Measurements from ENCODE around the gene PURA. TPM values are rescaled to one million over a fixed set of nuclear protein-coding genes. Genes with fewer than 3 reads are reported as not detected.
A peak's percentile ranks its signal among the peaks of the same experiment; 100 is the strongest.

The PURA gene
- 3.4 TPM in 2 replicates for polyA plus RNA-seq (2013)

- peak; percentile 80 to 97 for DNase-seq
- no CpG with 5 or more reads among the region's 60 CpGs for WGBS (ENCODE audit: extremely low coverage, insufficient coverage, insufficient read length)
- H4K91ac ChIP-seq (ENCODE audit: low read depth, low read length): peak within 1 kb of the TSS; percentile 81
Measured at GRCh38 chr5:140113699-140114263, at the start of gene PURA. Gene PURA (plus strand): TSS chr5:140114109. CDS start chr5:140114182, 73 bp downstream.

GRCh38 chr5:140072812-140073211 is 41.1 kb upstream of the PURA start:
- H2AK5ac ChIP-seq (ENCODE audit: low read length): no peak overlapping the region
- H3K79me2 ChIP-seq (ENCODE audit: control insufficient read depth, insufficient read depth, low read length, poor library complexity): no peaks in the 10 kb centered on the region
- no peak overlapping the region for H3K4me3 ChIP-seq (ENCODE audit: low read depth, low read length)
- WGBS (ENCODE audit: extremely low coverage, insufficient coverage, insufficient read length): no CpG with 5 or more reads among the region's 10 CpGs
- H4K91ac ChIP-seq (ENCODE audit: low read depth, low read length): no peak overlapping the region
- no peak overlapping the region for H3K23ac ChIP-seq (ENCODE audit: low read length)
- H3K4me1 ChIP-seq (ENCODE audit: control insufficient read depth in 1 of 2, insufficient read depth in 2 of 2, low read length in 2 of 2): no peaks in the 10 kb centered on the region
- no peak overlapping the region for H4K8ac ChIP-seq (ENCODE audit: low read depth, low read length)
- no peak overlapping the region for H3K4ac ChIP-seq (ENCODE audit: low read depth, low read length)
- no peaks in the 10 kb centered on the region for H3K9me3 ChIP-seq (ENCODE audit: insufficient read depth, low read depth, low read length)
- H2AFZ ChIP-seq (ENCODE audit: insufficient read depth, low read length, poor library complexity): no peak overlapping the region
- H3K27me3 ChIP-seq (ENCODE audit: insufficient read depth, low read length): no peaks in the 10 kb centered on the region
- no peak overlapping the region for H3K14ac ChIP-seq (ENCODE audit: low read length)
- H3K18ac ChIP-seq (ENCODE audit: low read length): no peak overlapping the region
- no peak overlapping the region for H2BK120ac ChIP-seq (ENCODE audit: insufficient read depth, low read length, poor library complexity)
- no peak overlapping the region for H2BK5ac ChIP-seq (ENCODE audit: low read depth, low read length, poor library complexity)
- no peak overlapping the region for H4K12ac ChIP-seq (ENCODE audit: low read depth, low read length)
- H2BK12ac ChIP-seq (ENCODE audit: low read length): no peak overlapping the region
- H3K9ac ChIP-seq (ENCODE audit: low read length): no peak overlapping the region
- no peak overlapping the region for H3K4me2 ChIP-seq (ENCODE audit: low read length)
- DNase-seq: no peak
- no peak overlapping the region for H3K27ac ChIP-seq (ENCODE audit: low read depth, low read length)
- no peaks in the 10 kb centered on the region for H3K36me3 ChIP-seq (ENCODE audit: control insufficient read depth in 1 of 2, insufficient read depth in 2 of 2, low read length in 2 of 2)
- no peaks in the 10 kb centered on the region for H3K79me1 ChIP-seq (ENCODE audit: low read length)

More at GRCh38 chr5:140113699-140114263, at the start of gene PURA:
- Histone ChIP-seq H3K36me3 (ENCODE audit: control insufficient read depth in 1 of 2, insufficient read depth in 2 of 2, low read length in 2 of 2) (no peaks in the 10 kb centered on the region), H4K12ac (ENCODE audit: low read depth, low read length) (peak within 1 kb of the TSS; percentile 78), H3K14ac (ENCODE audit: low read length) (peak within 1 kb of the TSS; percentile 95), H2BK5ac (ENCODE audit: low read depth, low read length, poor library complexity) (peak within 1 kb of the TSS; percentile 76), H3K4me1 (ENCODE audit: control insufficient read depth in 1 of 2, insufficient read depth in 2 of 2, low read length in 2 of 2) (peaks cover 2 to 14% of the 10 kb centered on the region in 2 experiments), H3K27ac (ENCODE audit: low read depth, low read length) (peak within 1 kb of the TSS; percentile 41), H3K9ac (ENCODE audit: low read length) (peak within 1 kb of the TSS; percentile 78), H4K8ac (ENCODE audit: low read depth, low read length) (peak within 1 kb of the TSS; percentile 98), H2BK120ac (ENCODE audit: insufficient read depth, low read length, poor library complexity) (peak within 1 kb of the TSS; percentile 86), H2AK5ac (ENCODE audit: low read length) (peak within 1 kb of the TSS; percentile 55), H3K27me3 (ENCODE audit: insufficient read depth, low read length) (peaks cover 24% of the 10 kb centered on the region), H2AFZ (ENCODE audit: insufficient read depth, low read length, poor library complexity) (peak within 1 kb of the TSS; percentile 98), H3K23ac (ENCODE audit: low read length) (no peak within 1 kb of the TSS), H3K9me3 (ENCODE audit: insufficient read depth, low read depth, low read length) (no peaks in the 10 kb centered on the region), H3K4me2 (ENCODE audit: low read length) (peak within 1 kb of the TSS; percentile 81), H3K4ac (ENCODE audit: low read depth, low read length) (peak within 1 kb of the TSS; percentile 78), H3K4me3 (ENCODE audit: low read depth, low read length) (peak within 1 kb of the TSS; percentile 85), H2BK12ac (ENCODE audit: low read length) (peak within 1 kb of the TSS; percentile 11), H3K79me1 (ENCODE audit: low read length) (peaks cover 16% of the 10 kb centered on the region), H3K18ac (ENCODE audit: low read length) (peak within 1 kb of the TSS; percentile 99), H3K79me2 (ENCODE audit: control insufficient read depth, insufficient read depth, low read length, poor library complexity) (peaks cover 8% of the 10 kb centered on the region)

- Histone ChIP-seq H3K9me3 (ENCODE audit: insufficient read depth, low read depth, low read length) (no peaks in the 10 kb centered on the region), H4K91ac (ENCODE audit: low read depth, low read length) (no peak overlapping the region), H3K18ac (ENCODE audit: low read length) (no peak overlapping the region), H3K4ac (ENCODE audit: low read depth, low read length) (no peak overlapping the region), H3K14ac (ENCODE audit: low read length) (no peak overlapping the region), H2BK12ac (ENCODE audit: low read length) (no peak overlapping the region), H3K4me3 (ENCODE audit: low read depth, low read length) (no peak overlapping the region), H3K27me3 (ENCODE audit: insufficient read depth, low read length) (no peaks in the 10 kb centered on the region), H4K12ac (ENCODE audit: low read depth, low read length) (no peak overlapping the region), H3K79me1 (ENCODE audit: low read length) (no peaks in the 10 kb centered on the region), H3K36me3 (ENCODE audit: control insufficient read depth in 1 of 2, insufficient read depth in 2 of 2, low read length in 2 of 2) (no peaks in the 10 kb centered on the region), H4K8ac (ENCODE audit: low read depth, low read length) (no peak overlapping the region), H2AFZ (ENCODE audit: insufficient read depth, low read length, poor library complexity) (no peak overlapping the region), H2BK120ac (ENCODE audit: insufficient read depth, low read length, poor library complexity) (no peak overlapping the region), H3K79me2 (ENCODE audit: control insufficient read depth, insufficient read depth, low read length, poor library complexity) (no peaks in the 10 kb centered on the region), H3K23ac (ENCODE audit: low read length) (no peak overlapping the region), H3K9ac (ENCODE audit: low read length) (no peak overlapping the region), H3K4me2 (ENCODE audit: low read length) (no peak overlapping the region), H3K27ac (ENCODE audit: low read depth, low read length) (no peak overlapping the region), H2BK5ac (ENCODE audit: low read depth, low read length, poor library complexity) (no peak overlapping the region), H3K4me1 (ENCODE audit: control insufficient read depth in 1 of 2, insufficient read depth in 2 of 2, low read length in 2 of 2) (no peaks in the 10 kb centered on the region), H2AK5ac (ENCODE audit: low read length) (no peak overlapping the region)
- peak in 1 of 2 donors; percentile 68 for DNase-seq
- WGBS (ENCODE audit: extremely low coverage, insufficient coverage, insufficient read length): no CpG with 5 or more reads among the region's 4 CpGs
Measured at GRCh38 chr5:140073296-140073695, 40.6 kb upstream of the PURA start.

- no peak for DNase-seq
- Histone ChIP-seq H3K79me1 (ENCODE audit: low read length) (no peaks in the 10 kb centered on the region), H3K23ac (ENCODE audit: low read length) (no peak overlapping the region), H3K27ac (ENCODE audit: low read depth, low read length) (no peak overlapping the region), H3K79me2 (ENCODE audit: control insufficient read depth, insufficient read depth, low read length, poor library complexity) (no peaks in the 10 kb centered on the region), H3K14ac (ENCODE audit: low read length) (no peak overlapping the region), H3K4ac (ENCODE audit: low read depth, low read length) (no peak overlapping the region), H3K18ac (ENCODE audit: low read length) (no peak overlapping the region), H4K8ac (ENCODE audit: low read depth, low read length) (no peak overlapping the region), H3K9me3 (ENCODE audit: insufficient read depth, low read depth, low read length) (no peaks in the 10 kb centered on the region), H2BK5ac (ENCODE audit: low read depth, low read length, poor library complexity) (no peak overlapping the region), H2AFZ (ENCODE audit: insufficient read depth, low read length, poor library complexity) (no peak overlapping the region), H3K36me3 (ENCODE audit: control insufficient read depth in 1 of 2, insufficient read depth in 2 of 2, low read length in 2 of 2) (no peaks in the 10 kb centered on the region), H2BK120ac (ENCODE audit: insufficient read depth, low read length, poor library complexity) (no peak overlapping the region), H3K4me3 (ENCODE audit: low read depth, low read length) (no peak overlapping the region), H4K91ac (ENCODE audit: low read depth, low read length) (no peak overlapping the region), H3K4me2 (ENCODE audit: low read length) (no peak overlapping the region), H4K12ac (ENCODE audit: low read depth, low read length) (no peak overlapping the region), H3K9ac (ENCODE audit: low read length) (no peak overlapping the region), H3K4me1 (ENCODE audit: control insufficient read depth in 1 of 2, insufficient read depth in 2 of 2, low read length in 2 of 2) (no peaks in the 10 kb centered on the region), H3K27me3 (ENCODE audit: insufficient read depth, low read length) (no peaks in the 10 kb centered on the region), H2BK12ac (ENCODE audit: low read length) (no peak overlapping the region), H2AK5ac (ENCODE audit: low read length) (no peak overlapping the region)
- WGBS (ENCODE audit: extremely low coverage, insufficient coverage, insufficient read length): no CpG with 5 or more reads among the region's 2 CpGs
Measured at GRCh38 chr5:140075371-140075770, 38.5 kb upstream of the PURA start.
